ENCODE measurements around the gene UMODL1.

UMODL1 gene

DNA sequence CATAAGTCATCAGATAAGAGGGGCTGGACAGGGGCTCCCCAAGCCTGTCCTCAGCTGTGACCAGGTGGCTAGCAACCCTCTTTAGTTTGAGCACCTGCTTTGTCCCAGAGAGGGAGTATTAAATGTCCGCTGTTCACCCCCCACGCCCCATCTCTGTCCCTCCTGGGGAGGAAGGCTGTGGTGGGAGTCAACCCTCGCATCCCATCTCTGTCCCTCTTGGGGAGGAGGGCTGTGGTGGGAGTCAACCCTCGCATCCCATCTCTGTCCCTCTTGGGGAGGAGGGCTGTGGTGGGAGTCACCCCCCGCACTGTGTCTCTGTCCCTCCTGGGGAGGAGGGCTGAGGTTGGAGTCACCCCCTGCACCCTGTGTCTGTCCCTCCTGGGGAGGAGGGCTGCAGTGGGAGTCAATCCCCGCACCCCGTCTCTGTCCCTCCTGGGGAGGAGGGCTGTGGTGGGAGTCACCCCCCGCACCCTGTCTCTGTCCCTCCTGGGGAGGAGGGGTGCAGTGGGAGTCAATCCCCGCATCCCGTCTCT is 75.2 kb downstream of the UMODL1 start:
- TF ChIP-seq GATA1 (IDR thresholded peaks at IDR 0.05; ENCODE audit: low read depth, low read length) (no peak), POLR2A (IDR thresholded peaks at IDR 0.05; ENCODE audit: low read length) (no peak)
- no peak for DNase-seq

DNA sequence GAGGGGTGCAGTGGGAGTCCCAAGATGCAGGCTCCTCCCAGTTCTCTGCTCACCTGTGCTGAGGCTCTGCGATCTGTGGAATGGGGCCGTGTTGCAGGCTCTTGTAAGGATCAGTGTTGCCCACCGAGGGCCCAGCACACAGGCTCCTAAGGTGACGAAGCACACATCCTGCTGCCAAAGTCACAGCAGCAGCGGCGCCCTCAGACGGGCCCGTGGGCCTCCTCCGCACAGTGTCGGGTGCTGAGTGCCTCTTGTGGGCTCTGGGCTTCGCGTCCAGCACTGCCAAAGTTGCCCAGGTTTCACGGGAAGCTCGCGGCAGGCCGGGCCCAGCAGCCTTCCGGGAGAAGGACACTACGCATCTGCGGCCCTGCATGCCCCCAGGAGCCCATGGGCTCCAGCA is 75.7 kb downstream of the UMODL1 start:
- no peak for DNase-seq
- no peak for TF ChIP-seq GATA1 (IDR thresholded peaks at IDR 0.05; ENCODE audit: low read depth, low read length)
- TF ChIP-seq POLR2A (IDR thresholded peaks at IDR 0.05; ENCODE audit: low read length), result no peak

DNA sequence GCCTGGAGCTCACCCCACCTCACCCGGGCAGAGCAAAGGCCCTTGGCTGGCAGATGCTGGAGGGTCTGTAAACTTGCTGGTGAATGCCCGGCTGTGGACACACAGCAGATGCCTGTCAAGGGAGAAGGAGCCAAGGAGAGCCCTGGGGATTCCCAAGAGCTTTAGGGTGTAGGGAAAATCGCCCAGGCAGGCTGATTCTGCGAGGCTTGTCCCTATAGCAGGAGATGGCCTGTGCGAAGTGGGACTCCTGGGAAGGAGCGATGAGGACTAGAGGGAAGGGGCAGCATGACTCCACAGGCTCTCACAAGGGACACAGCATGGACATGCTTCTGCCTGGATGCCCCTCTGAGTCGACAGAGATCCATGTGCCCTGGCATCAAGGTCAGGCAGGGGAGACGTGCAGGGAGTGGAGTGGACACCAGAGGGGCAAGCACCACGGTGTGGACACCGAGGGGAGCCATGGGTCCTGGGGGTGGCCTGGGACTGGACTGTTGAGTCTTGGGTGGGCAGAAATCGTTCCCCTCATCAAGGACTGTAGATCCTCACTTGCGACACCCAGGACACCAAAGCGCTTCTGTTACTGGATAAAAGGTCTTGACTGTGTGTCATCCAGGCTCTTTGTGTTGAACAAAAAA is 76.4 kb downstream of the UMODL1 start:
- no peak for TF ChIP-seq POLR2A (IDR thresholded peaks at IDR 0.05; ENCODE audit: low read length)
- TF ChIP-seq GATA1 (IDR thresholded peaks at IDR 0.05; ENCODE audit: low read depth, low read length), result no peak
- DNase-seq, result no peak

DNA sequence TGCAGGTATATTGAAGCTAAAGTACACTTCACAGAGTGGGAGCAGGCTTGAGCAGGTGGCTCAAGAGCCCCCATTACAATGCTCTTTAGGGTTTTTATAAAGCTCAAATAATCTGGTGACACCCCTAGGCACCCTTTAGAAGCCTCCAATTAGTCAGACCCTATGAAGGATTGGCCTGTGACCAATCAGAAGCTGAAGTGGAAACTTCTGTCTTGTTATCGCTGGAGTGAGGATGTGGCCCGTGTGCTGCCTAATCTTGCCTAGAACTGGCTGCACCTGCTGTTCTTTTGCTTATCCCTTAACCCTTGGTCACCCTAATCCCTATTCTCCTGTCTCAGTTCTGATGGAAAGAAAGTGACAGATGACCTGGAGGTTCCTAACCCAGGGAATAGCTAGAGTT is 77.0 kb downstream of the UMODL1 start:
- peak; percentile 5 to 32 for DNase-seq
- TF ChIP-seq POLR2A (IDR thresholded peaks at IDR 0.05; ENCODE audit: low read length) (no peak), GATA1 (IDR thresholded peaks at IDR 0.05; ENCODE audit: low read depth, low read length) (no peak)

DNA sequence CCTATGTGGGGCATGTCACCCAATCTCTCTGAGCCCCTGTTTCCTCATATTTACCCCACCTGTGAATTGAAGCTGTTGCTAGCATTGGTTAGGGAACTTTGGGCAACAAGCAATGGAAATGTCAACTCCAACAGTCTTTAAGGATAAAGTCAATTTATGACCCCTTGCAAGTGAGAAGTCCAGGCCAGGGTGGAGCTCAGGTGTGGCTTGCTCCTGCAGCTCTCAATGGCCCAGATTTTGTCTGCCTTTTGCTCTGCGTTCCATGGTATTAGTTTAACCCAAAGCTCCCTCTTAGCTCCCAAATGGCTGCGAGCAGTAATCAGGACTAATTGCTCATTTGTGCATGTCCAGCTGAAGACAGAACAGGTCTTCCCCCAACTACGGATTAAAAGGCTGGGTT is 77.5 kb downstream of the UMODL1 start:
- no peak for DNase-seq
- no peak for TF ChIP-seq POLR2A (IDR thresholded peaks at IDR 0.05; ENCODE audit: low read length)
- TF ChIP-seq GATA1 (IDR thresholded peaks at IDR 0.05; ENCODE audit: low read depth, low read length), result no peak

DNA sequence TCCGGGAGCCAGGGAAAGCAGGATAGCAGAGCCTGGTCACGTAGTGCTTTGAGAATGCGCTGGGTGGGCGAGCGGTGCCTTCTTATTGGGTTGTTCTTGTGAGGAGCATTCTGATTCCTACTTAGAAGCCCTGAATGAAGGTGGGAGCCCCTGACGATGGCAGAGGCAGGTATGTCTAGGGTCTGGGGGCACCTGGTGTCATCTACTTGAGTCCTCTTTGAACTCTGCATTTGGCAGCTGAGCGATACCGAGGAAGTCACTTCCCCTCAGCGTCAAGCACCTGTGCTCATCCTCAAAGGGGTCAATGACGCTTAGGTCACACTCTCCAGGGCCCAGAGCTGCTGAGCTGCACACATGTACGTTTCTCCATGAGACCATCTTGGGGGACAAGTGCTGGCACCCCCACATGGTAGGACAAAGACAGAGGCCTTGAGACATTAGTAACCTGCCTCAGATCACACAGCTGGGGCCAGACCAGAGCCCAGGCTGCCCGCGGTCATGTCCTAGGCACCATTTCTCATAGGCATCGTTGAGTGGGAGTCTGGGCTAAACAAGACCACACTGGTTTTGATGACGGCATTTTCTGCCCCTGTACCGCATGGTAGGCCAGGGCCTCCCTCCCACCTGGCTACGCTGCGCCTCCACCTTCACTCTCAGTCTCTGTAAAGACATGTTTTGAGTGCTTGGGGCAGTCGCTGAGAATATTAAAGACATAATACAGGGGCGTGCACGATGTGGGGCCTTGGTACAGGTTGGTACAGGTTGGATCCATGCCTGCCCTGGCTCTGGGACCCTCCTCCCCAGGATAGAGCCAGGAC is 78.7 kb downstream of the UMODL1 start:
- no peak for DNase-seq
- no peak for TF ChIP-seq GATA1 (IDR thresholded peaks at IDR 0.05; ENCODE audit: low read depth, low read length)
- TF ChIP-seq POLR2A (IDR thresholded peaks at IDR 0.05; ENCODE audit: low read length), result no peak

DNA sequence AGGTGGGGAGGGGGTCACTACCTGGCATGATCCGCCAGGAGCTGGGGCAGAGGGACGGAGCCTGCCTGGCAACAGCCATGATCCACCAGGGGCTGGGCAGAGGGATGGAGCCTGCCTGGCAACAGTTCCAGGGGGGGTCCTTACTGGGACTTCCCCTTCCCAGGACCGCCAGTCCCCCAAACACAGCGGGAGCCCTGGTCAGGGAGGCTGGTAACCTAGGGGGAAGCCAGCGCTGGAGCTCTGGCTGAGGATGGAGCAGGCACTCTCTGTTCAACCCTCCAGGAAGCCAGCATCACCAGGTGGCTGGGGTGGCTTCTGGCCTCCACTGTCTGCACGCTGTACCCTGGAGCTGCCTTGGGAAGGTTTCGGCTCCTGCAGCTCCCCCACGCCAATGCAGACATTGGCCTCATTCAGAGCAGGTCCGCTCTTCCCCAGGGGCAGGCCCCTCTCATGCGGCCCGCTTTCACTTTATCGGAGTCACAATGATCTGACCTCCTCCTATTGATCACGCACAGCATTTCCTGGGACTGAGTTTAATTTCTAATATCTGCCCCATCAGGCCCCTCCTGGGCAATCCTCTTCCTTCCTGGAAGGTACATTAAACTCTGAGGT is 79.5 kb downstream of the UMODL1 start:
- DNase-seq, result no peak
- no peak for TF ChIP-seq POLR2A (IDR thresholded peaks at IDR 0.05; ENCODE audit: low read length)
- no peak for TF ChIP-seq GATA1 (IDR thresholded peaks at IDR 0.05; ENCODE audit: low read depth, low read length)

DNA sequence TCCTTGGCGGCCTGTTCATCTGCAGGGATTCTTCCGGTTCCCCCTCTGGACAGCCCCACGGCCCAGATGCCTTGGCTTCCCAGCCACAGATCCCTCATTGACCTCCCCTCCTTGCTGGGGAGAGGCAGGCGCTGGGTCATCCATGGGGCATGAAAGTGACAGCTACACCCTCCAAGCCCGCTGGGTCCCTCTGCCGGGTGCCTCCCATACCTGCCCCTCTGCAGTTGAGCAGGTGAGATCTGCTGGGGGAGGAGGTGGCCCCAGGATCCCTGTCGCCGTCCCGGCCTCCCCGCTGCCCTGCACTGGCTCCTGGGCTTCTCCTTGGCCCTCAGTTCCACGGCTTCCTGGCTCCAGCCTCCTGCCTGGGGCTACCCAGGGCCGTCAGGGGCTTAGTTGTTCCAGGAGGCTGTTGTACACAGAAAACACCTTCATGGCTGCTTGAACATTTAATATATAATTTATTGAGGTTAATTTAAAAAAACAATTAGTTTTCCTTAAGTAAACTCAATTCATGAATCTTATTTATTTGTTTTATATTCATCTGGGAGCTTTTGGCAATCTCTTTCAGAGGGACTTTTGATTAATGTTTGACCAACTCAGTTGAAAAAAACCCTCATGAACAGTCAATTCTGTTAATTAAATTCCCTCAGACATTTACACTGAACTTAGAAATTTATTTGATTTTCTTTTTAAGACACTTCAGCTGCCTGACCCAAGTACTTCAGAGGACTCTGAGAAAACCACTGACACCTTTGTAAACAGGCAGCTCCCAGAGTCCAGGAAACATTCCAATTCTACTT is 80.2 kb downstream of the UMODL1 start:
- no peak for DNase-seq
- no peak for TF ChIP-seq POLR2A (IDR thresholded peaks at IDR 0.05; ENCODE audit: low read length)
- no peak for TF ChIP-seq GATA1 (IDR thresholded peaks at IDR 0.05; ENCODE audit: low read depth, low read length)

DNA sequence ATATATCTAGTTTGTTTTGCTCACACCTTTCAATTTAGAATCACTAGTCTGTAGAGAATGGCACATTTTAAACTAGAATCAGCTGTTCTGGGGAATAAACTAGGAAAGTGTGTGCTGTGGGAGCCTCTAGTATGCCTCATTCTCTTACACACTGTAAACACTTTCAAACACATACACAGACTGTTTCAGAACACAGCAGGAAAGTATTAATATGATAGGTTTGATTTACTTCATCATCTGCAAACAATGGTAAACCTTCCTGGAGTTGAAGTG is 80.8 kb downstream of the UMODL1 start:
- no peak for DNase-seq
- TF ChIP-seq POLR2A (IDR thresholded peaks at IDR 0.05; ENCODE audit: low read length), result no peak
- no peak for TF ChIP-seq GATA1 (IDR thresholded peaks at IDR 0.05; ENCODE audit: low read depth, low read length)

DNA sequence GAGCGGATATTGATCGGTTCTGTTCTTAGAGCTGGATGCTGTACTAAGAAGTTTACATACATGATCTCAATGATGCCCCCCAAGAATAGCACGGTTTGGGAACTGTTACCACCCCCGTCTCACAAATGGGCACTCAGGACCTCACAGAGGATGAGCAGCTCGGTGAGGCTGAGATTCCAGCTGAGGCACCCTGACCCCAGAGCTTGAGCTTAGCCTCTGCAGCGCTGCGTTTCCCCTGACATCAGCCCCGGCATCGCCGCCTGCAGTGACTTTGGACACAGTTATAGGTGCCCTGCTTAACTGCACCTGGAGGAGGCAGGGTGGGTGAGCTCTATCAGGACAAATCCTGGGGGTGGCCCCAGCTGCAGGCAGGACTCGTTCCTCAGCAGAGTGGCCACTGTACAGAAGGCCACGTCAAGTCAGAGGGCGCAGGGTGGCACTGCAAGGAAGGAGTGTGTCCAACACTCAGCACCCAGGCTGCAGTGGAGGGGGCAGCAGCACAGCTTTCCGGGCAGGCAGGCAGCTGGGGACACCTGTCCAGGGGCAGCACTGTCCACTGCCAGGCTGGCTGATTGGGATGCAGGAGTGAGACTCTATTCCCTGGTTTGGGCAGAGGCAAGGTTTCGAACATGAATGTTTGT is 82.0 kb downstream of the UMODL1 start:
- DNase-seq, result no peak
- TF ChIP-seq POLR2A (IDR thresholded peaks at IDR 0.05; ENCODE audit: low read length), result no peak
- no peak for TF ChIP-seq GATA1 (IDR thresholded peaks at IDR 0.05; ENCODE audit: low read depth, low read length)

DNA sequence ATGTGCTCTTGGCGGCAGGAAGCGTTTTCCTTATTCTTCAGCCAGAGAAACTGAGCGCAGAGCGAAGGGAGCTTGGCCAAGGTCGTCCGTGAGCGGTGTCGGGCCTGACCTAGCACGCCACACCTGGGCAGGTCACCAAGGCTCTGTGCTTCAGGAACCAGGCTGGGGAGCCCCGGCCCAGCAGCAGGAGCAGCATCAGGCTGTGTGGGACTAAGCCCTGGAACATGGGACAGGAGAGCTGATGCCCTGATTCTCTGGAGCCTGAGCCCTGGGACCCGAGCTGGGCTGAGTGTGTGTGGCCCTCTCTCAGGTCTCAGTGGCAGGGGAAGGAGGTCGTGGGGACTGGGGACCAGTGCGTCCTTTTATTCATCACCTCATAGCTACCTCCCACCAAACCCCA is 82.6 kb downstream of the UMODL1 start:
- no peak for DNase-seq
- TF ChIP-seq POLR2A (IDR thresholded peaks at IDR 0.05; ENCODE audit: low read length) (no peak), GATA1 (IDR thresholded peaks at IDR 0.05; ENCODE audit: low read depth, low read length) (no peak)

DNA sequence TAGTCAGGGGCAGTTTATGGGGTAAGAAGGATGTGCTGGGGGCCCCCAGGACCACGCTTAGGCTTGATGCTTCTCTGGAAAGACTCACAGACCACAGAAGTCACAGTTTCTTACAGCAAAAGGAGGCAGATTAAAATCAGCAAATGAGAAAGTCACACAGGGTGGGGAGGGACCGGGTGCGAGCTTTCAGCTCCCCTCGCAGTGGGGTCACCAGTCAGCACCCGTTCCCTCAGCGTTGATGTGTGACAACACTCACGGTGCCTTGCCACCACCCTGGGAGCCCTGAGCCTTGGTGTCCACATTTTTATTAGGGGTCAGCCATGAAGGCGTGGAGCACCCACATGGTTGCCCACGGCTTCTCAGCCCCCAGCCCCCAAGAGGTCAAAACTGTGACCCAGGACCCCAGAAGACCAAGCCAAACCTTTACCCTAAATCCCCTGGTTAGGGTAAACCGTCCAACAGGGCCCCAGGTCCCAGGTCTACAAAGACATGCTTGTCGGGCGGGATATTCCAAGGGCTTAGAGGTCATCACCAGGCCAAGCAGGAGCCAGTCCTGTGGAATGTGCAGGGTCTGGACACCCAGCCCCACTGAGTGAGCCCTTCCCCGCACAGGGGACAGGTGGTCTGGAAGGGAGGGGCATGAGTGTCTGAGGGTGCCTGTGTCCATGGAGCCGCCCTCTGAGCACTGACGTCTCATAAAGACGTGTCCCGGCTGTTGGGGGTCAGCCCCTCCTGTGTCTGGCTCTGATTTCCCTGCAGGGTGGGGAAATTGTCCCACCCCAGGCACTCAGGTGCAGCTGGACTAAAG is 83.3 kb downstream of the UMODL1 start:
- DNase-seq, result no peak
- TF ChIP-seq POLR2A (IDR thresholded peaks at IDR 0.05; ENCODE audit: low read length) (no peak), GATA1 (IDR thresholded peaks at IDR 0.05; ENCODE audit: low read depth, low read length) (no peak)

All from erythroblast (primary cell).